DND-41 (cell line): ENCODE data around the gene NTN5.

Experiments used
- EZH2 ChIP-seq: IDR thresholded peaks from 3 replicates; pipeline ENCODE4 v1.6.1; 2012; ENCODE audit warnings: borderline replicate concordance, low read depth, mild to moderate bottlenecking, moderate library complexity, low read length, inconsistent platforms; ENCODE audit not compliant: severe bottlenecking
- TF ChIP-seq, protein P1 (sequence below): IDR thresholded peaks from 2 replicates; pipeline ENCODE4 v1.5.1; 2012; ENCODE audit warnings: borderline replicate concordance, low read length, moderate library complexity, mild to moderate bottlenecking; ENCODE audit not compliant: poor library complexity, severe bottlenecking; ENCODE audit errors: extremely low read depth

DNA sequence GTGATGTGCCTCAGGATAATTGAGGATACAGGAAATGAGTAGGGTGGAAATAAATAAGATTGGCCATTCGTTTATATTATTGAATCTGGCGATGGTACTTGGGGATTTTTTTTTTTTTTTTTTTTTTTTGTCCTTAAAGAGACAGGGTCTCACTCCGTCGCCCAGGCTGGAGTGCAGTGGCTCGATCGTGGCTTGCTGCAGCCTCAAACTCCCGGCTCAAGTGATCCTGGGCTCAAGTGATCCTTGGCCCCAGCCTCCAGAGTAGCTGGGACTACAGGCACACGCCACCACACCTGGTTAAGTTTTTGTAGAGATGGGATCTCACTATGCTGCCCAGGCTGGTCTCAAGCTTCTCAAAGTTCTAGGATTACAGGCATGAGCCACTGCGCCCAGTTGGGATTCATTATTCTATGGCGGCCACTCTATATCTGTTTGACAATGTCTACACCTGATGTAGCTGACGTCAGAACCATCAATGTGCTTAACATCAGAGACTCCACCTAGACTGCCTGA, 49.4 kb upstream of the NTN5 start:
- TF ChIP-seq EZH2, result no peak
- TF ChIP-seq, protein P1, sequence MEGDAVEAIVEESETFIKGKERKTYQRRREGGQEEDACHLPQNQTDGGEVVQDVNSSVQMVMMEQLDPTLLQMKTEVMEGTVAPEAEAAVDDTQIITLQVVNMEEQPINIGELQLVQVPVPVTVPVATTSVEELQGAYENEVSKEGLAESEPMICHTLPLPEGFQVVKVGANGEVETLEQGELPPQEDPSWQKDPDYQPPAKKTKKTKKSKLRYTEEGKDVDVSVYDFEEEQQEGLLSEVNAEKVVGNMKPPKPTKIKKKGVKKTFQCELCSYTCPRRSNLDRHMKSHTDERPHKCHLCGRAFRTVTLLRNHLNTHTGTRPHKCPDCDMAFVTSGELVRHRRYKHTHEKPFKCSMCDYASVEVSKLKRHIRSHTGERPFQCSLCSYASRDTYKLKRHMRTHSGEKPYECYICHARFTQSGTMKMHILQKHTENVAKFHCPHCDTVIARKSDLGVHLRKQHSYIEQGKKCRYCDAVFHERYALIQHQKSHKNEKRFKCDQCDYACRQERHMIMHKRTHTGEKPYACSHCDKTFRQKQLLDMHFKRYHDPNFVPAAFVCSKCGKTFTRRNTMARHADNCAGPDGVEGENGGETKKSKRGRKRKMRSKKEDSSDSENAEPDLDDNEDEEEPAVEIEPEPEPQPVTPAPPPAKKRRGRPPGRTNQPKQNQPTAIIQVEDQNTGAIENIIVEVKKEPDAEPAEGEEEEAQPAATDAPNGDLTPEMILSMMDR, result no peak
